PFSK-1 (cell line): ENCODE results near the gene TTLL11.

Experiments used
- FOXP2 ChIP-seq: optimal IDR thresholded peaks from 2 replicates; pipeline ENCODE3; 2011; ENCODE audit warnings: borderline replicate concordance, control low read depth, inconsistent platforms; ENCODE audit not compliant: insufficient read depth; ENCODE audit errors: extremely low read length, extremely low read depth
- POLR2AphosphoS5 ChIP-seq: IDR thresholded peaks from 2 replicates; pipeline ENCODE4 v1.6.1; 2012; ENCODE audit warnings: low read depth, mild to moderate bottlenecking, control low read depth, low read length, moderate library complexity
- SIN3A ChIP-seq: IDR thresholded peaks from 2 replicates; pipeline ENCODE4 v1.6.1; 2012; ENCODE audit warnings: mild to moderate bottlenecking, low read length, moderate library complexity, borderline replicate concordance; ENCODE audit not compliant: insufficient read depth
- TAF1 ChIP-seq: IDR thresholded peaks from 2 replicates; pipeline ENCODE4 v1.6.1; 2012; ENCODE audit warnings: low read length, control low read depth, borderline replicate concordance; ENCODE audit not compliant: insufficient read depth
- TF ChIP-seq, protein P1 (sequence below), 2 experiments: IDR thresholded peaks; 2 replicates each; pipeline versions ENCODE4 v1.6.1 to v1.8.0; 2011 to 2012; ENCODE audit warnings: low read depth in 2 of 2, low read length in 2 of 2, control low read depth in 1 of 2, inconsistent platforms in 1 of 2, mild to moderate bottlenecking in 1 of 2, moderate library complexity in 1 of 2; ENCODE audit not compliant: insufficient read depth in 1 of 2

TTLL11 gene

DNA sequence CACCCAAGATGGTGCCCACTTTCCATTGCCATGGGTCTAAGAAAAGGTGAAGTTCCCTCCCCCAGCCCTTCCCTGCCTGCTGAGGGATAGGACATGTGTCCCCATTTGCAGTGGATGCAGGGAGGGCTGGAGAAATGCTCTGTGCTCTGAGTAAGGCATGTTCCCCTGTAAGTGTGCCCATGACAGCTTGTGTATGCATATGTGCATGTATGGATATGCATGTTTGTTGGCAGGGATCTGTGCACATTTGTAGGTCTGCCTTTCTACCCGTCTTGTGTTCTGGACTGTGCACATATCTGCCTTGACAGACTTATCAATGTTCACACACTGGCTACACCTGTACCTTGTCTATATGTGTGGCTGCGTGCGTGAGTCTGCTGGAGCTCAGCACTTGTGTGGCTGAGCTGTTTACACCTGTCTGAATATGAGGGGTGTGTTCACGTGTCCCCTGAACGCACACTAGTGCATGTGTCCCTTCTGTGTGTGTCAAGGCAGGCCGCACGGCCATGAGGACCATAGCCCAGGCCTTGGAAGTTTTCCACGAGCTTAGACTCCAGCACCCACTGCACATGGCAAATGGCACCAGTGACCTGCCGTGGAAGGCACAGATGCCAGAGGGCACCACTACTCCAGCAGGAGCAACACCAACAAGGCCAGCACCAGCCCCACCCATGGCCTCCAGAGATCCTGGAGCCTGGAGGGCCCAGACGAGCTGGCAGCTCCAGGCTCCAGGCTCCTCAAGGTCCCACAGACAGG lies 27.4 kb upstream of the TTLL11 start:
- TF ChIP-seq FOXP2 (no peak), TAF1 (no peak), SIN3A (no peak), POLR2AphosphoS5 (no peak)
- TF ChIP-seq, protein P1, sequence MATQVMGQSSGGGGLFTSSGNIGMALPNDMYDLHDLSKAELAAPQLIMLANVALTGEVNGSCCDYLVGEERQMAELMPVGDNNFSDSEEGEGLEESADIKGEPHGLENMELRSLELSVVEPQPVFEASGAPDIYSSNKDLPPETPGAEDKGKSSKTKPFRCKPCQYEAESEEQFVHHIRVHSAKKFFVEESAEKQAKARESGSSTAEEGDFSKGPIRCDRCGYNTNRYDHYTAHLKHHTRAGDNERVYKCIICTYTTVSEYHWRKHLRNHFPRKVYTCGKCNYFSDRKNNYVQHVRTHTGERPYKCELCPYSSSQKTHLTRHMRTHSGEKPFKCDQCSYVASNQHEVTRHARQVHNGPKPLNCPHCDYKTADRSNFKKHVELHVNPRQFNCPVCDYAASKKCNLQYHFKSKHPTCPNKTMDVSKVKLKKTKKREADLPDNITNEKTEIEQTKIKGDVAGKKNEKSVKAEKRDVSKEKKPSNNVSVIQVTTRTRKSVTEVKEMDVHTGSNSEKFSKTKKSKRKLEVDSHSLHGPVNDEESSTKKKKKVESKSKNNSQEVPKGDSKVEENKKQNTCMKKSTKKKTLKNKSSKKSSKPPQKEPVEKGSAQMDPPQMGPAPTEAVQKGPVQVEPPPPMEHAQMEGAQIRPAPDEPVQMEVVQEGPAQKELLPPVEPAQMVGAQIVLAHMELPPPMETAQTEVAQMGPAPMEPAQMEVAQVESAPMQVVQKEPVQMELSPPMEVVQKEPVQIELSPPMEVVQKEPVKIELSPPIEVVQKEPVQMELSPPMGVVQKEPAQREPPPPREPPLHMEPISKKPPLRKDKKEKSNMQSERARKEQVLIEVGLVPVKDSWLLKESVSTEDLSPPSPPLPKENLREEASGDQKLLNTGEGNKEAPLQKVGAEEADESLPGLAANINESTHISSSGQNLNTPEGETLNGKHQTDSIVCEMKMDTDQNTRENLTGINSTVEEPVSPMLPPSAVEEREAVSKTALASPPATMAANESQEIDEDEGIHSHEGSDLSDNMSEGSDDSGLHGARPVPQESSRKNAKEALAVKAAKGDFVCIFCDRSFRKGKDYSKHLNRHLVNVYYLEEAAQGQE (IDR thresholded peaks at IDR 0.05; ENCODE audit: insufficient read depth in 1 of 2, low read depth in 2 of 2, low read length in 2 of 2): no peak

DNA sequence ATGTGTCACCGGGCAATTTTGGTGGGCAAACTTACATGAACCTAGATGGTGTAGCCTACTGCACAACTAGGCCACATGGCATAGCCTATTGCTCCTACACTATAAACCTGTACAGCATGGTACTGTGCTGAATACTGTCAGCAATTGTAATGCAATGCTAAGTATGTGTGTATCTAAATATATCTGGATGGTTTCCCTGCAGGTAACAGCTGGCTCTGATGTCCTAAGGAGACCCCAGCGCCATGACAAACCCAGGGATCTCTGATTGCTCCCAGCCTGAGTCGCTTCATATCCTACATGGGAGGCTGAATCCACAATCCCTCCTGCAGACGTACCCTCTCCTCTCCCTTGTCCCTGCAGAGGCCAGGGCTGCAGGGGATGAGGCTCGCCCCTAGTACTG lies 26.6 kb upstream of the TTLL11 start:
- no peak for TF ChIP-seq SIN3A
- TF ChIP-seq POLR2AphosphoS5: no peak
- TF ChIP-seq, protein P1 (IDR thresholded peaks at IDR 0.05; ENCODE audit: insufficient read depth in 1 of 2, low read depth in 2 of 2, low read length in 2 of 2): no peak
- no peak for TF ChIP-seq TAF1
- no peak for TF ChIP-seq FOXP2

DNA sequence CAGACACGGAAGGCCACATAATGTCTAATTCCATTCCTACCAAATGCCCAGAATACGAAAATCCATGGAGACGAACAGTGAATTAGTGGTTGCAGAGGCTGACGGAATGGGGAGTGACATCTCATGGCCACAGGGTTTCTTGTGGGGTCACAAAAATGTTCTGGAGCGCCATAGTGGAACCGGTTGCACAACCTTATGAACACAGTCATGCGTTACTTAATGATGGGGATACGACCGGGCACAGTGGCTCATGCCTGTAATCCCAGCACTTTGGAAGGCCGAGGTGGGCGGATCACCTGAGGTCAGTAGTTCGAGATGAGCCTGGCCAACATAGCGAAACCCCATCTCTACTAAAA lies 26.0 kb upstream of the TTLL11 start:
- no peak for TF ChIP-seq SIN3A
- TF ChIP-seq FOXP2: no peak
- TF ChIP-seq POLR2AphosphoS5: no peak
- TF ChIP-seq, protein P1 (IDR thresholded peaks at IDR 0.05; ENCODE audit: insufficient read depth in 1 of 2, low read depth in 2 of 2, low read length in 2 of 2): no peak
- no peak for TF ChIP-seq TAF1

DNA sequence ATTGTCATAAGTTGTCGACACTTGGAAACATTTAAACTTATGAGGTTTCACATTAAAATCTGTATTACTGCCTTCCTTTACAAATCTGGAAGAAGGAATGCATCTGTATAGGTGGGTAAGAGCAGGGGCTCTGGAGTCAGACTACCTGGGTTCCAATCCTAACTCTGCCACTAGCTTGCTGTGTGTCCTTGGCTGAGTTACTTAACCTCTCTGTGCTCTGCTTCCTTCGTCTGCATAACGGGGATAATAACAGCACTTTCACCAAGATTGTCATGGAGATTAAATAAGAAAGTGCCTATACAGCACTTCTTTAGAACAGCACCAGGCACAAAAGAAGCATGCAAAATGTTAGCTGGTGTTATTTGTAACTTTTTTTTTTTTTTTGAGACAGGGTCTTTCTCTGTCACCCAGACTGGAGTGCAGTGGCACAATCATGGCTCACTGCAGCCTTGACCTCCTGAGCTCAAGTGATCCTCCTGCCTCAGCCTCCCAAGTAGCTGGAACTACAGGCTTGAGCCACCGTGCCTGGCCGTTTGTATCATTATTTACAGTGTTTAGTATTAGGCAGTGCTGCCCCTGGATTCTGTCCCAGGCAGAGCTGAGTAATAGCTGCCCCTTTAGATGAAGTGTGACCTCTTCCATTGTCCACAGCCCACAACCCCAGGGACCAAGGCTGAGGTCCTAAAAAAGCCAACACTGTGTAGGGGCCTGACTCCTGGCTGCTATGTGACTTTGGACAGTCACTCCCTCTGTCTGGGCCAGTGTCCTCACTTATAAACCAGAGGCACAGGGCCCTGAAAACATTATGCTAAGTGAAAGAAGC lies 25.4 kb upstream of the TTLL11 start:
- TF ChIP-seq TAF1 (no peak), POLR2AphosphoS5 (no peak), SIN3A (no peak), FOXP2 (no peak)
- TF ChIP-seq, protein P1 (IDR thresholded peaks at IDR 0.05; ENCODE audit: insufficient read depth in 1 of 2, low read depth in 2 of 2, low read length in 2 of 2): no peak
